BE2C (cell line): ENCODE results near the gene SLC30A7.
"Not testable (repeated sequence)": the region's sequence is repeated elsewhere in the genome, so short reads cannot be mapped to it uniquely, and the experiment has no call there.

Experiments used
- DNase-seq: peaks from one replicate; pipeline ENCODE4 v3.0.0-alpha.2; 2020
- H3K27me3 ChIP-seq: fragments of 250-450 bp; sonication (Bioruptor Pico); 2 replicates; pipeline ENCODE4 v1.5.1; 2020; ENCODE audit warnings: mild to moderate bottlenecking
- H3K36me3 ChIP-seq: fragments of 250-450 bp; sonication (Bioruptor Pico); 2 replicates; pipeline ENCODE4 v1.5.1; 2020; ENCODE audit warnings: mild to moderate bottlenecking
- H3K4me1 ChIP-seq: fragments of 250-450 bp; sonication (Bioruptor Pico); 2 replicates; pipeline ENCODE4 v1.5.1; 2020
- H3K4me3 ChIP-seq: 2 replicates; pipeline ENCODE4 v1.5.1; 2011; ENCODE audit warnings: low read depth, low read length
- H3K9me3 ChIP-seq: fragments of 250-450 bp; sonication (Bioruptor Pico); 2 replicates; pipeline ENCODE4 v1.5.1; 2020
- CTCF ChIP-seq: IDR thresholded peaks from 2 replicates; pipeline ENCODE4 v1.5.1; 2012; ENCODE audit warnings: mild to moderate bottlenecking, low read depth, low read length

SLC30A7 gene

GRCh38 chr1:100950337-100950736 lies 54.4 kb downstream of the SLC30A7 start:
- H3K9me3 ChIP-seq, result no peaks in the 10 kb centered on the region
- no peak for DNase-seq
- H3K4me1 ChIP-seq, result no peaks in the 10 kb centered on the region
- no peak overlapping the region for H3K4me3 ChIP-seq
- TF ChIP-seq CTCF, result no peak
- H3K27me3 ChIP-seq, result no peaks in the 10 kb centered on the region
- peaks cover 5% of the 10 kb centered on the region; the same call in 1 of the 2 replicates for H3K36me3 ChIP-seq

GRCh38 chr1:100950781-100951180 lies 54.9 kb downstream of the SLC30A7 start:
- Histone ChIP-seq H3K36me3 (peaks cover 5% of the 10 kb centered on the region; the same call in 1 of the 2 replicates), H3K9me3 (no peaks in the 10 kb centered on the region), H3K4me3 (no peak overlapping the region), H3K27me3 (no peaks in the 10 kb centered on the region), H3K4me1 (no peaks in the 10 kb centered on the region)
- DNase-seq, result no peak
- TF ChIP-seq CTCF, result no peak

GRCh38 chr1:100952104-100952745 lies 56.3 kb downstream of the SLC30A7 start:
- no peak overlapping the region for H3K4me3 ChIP-seq
- no peak for DNase-seq
- peaks cover 5% of the 10 kb centered on the region; the same call in 1 of the 2 replicates for H3K36me3 ChIP-seq
- no peaks in the 10 kb centered on the region for H3K27me3 ChIP-seq
- no peaks in the 10 kb centered on the region for H3K9me3 ChIP-seq
- H3K4me1 ChIP-seq, result no peaks in the 10 kb centered on the region
- no peak for TF ChIP-seq CTCF

- not testable (repeated sequence) for H3K27me3 ChIP-seq, H3K4me3 ChIP-seq, H3K4me1 ChIP-seq, H3K9me3 ChIP-seq, DNase-seq, H3K36me3 ChIP-seq
These were observed 57.1 kb downstream of the SLC30A7 start for GRCh38 chr1:100952970-100953369.

- no peak for DNase-seq
- Histone ChIP-seq H3K9me3 (no peaks in the 10 kb centered on the region), H3K4me1 (no peaks in the 10 kb centered on the region)
These were observed 58.3 kb downstream of the SLC30A7 start for GRCh38 chr1:100953960-100954730.

GRCh38 chr1:100955322-100955721 lies 59.4 kb downstream of the SLC30A7 start:
- Histone ChIP-seq H3K27me3 (no peaks in the 10 kb centered on the region), H3K9me3 (no peaks in the 10 kb centered on the region), H3K4me1 (no peaks in the 10 kb centered on the region), H3K4me3 (no peak overlapping the region), H3K36me3 (peaks cover 5% of the 10 kb centered on the region; the same call in 1 of the 2 replicates)
- no peak for DNase-seq
- TF ChIP-seq CTCF, result no peak

More at GRCh38 chr1:100953960-100954730, 58.3 kb downstream of the SLC30A7 start:
- no peak overlapping the region for H3K4me3 ChIP-seq
- H3K27me3 ChIP-seq, result no peaks in the 10 kb centered on the region
- no peak for TF ChIP-seq CTCF
- peaks cover 5% of the 10 kb centered on the region; the same call in 1 of the 2 replicates for H3K36me3 ChIP-seq
